Loucy (cell line): ENCODE measurements around the gene KLHDC4.

Source experiments
- H2AFZ ChIP-seq: fragments of 200-600 bp; sonication (generic); 2 replicates; pipeline ENCODE4 v1.6.0; 2016; ENCODE audit warnings: antibody characterized with exemption, mild to moderate bottlenecking, low read length, moderate library complexity
- H3F3A ChIP-seq: fragments of 200-600 bp; 2 replicates; pipeline ENCODE4 v1.6.0; 2016; ENCODE audit warnings: antibody characterized with exemption, low read depth, mild to moderate bottlenecking
- H3K27me3 ChIP-seq: fragments of 200-600 bp; sonication (generic); 2 replicates; pipeline ENCODE4 v1.6.1; 2014; ENCODE audit warnings: low read length, mild to moderate bottlenecking; ENCODE audit not compliant: insufficient read depth, poor library complexity, severe bottlenecking
- H3K36me3 ChIP-seq: fragments of 200-600 bp; sonication (generic); 2 replicates; pipeline ENCODE4 v1.6.1; 2016; ENCODE audit warnings: low read length; ENCODE audit not compliant: insufficient read depth
- H3K4me1 ChIP-seq: fragments of 200-600 bp; sonication (generic); 2 replicates; pipeline ENCODE4 v1.5.1; 2014; ENCODE audit warnings: low read length, mild to moderate bottlenecking; ENCODE audit not compliant: insufficient read depth, poor library complexity, severe bottlenecking
- H3K4me2 ChIP-seq: fragments of 200-600 bp; sonication (generic); 2 replicates; pipeline ENCODE4 v1.6.0; 2014; ENCODE audit warnings: antibody characterized with exemption, low read length, low read depth, mild to moderate bottlenecking; ENCODE audit not compliant: poor library complexity, severe bottlenecking
- H3K4me3 ChIP-seq: fragments of 200-600 bp; sonication (generic); 2 replicates; pipeline ENCODE4 v1.5.1; 2014; ENCODE audit warnings: low read length, mild to moderate bottlenecking, mixed read lengths; ENCODE audit not compliant: poor library complexity, severe bottlenecking
- H3K79me2 ChIP-seq: fragments of 200-600 bp; sonication (generic); 2 replicates; pipeline ENCODE4 v1.6.1; 2014; ENCODE audit warnings: low read length; ENCODE audit not compliant: insufficient read depth
- H3K9ac ChIP-seq: fragments of 200-600 bp; sonication (generic); 2 replicates; pipeline ENCODE4 v1.6.0; 2014; ENCODE audit warnings: mild to moderate bottlenecking, low read depth, low read length, moderate library complexity; ENCODE audit not compliant: poor library complexity, severe bottlenecking
- H3K9me2 ChIP-seq: fragments of 200-600 bp; sonication (generic); replicated peaks from 2 replicates; pipeline ENCODE4 v1.6.1; 2016; ENCODE audit warnings: low read depth, low read length, mixed read lengths
- H3K9me3 ChIP-seq: fragments of 200-600 bp; sonication (generic); 2 replicates; pipeline ENCODE4 v1.6.1; 2014; ENCODE audit warnings: mild to moderate bottlenecking, antibody characterized with exemption, low read length, low read depth; ENCODE audit not compliant: insufficient read depth
- H4K20me1 ChIP-seq: fragments of 200-600 bp; sonication (generic); 2 replicates; pipeline ENCODE4 v1.6.0; 2014; ENCODE audit warnings: antibody characterized with exemption, low read length, mild to moderate bottlenecking; ENCODE audit not compliant: insufficient read depth, poor library complexity, severe bottlenecking
- CTCF ChIP-seq: fragments of 200-600 bp; sonication (generic); conservative IDR thresholded peaks from 2 replicates; pipeline ENCODE4 v1.5.1; 2014; ENCODE audit warnings: mild to moderate bottlenecking, antibody characterized with exemption, low read length
- EZH2phosphoT487 ChIP-seq: fragments of 200-600 bp; IDR thresholded peaks from 2 replicates; pipeline ENCODE4 v1.6.1; 2018; ENCODE audit warnings: antibody characterized with exemption, mild to moderate bottlenecking, moderate library complexity, borderline replicate concordance

Gene KLHDC4

DNA sequence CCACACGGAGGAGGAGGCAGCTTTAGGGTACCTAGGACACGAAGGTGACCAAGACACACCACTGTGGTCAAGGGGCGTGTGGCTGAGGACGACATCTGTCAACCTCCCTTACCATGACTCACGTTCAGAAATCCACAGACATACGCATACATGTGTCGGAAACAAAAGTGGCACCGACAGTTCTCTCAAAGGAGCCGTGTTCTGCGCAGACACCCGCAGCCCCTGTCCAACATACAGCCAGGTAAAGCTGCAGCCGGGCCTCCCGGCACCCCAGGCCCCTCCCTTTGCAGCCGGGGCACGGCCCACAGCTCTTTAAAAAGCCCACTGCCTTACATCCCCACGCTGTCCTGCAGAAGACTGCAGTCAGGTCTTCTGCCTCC, 40.5 kb upstream of the KLHDC4 start:
- no peak overlapping the region for H3K9ac ChIP-seq
- H3K79me2 ChIP-seq, result no peaks in the 10 kb centered on the region

GRCh38 chr16:87803385-87803784, 37.6 kb upstream of the KLHDC4 start:
- no peak overlapping the region for H3K9ac ChIP-seq
- H2AFZ ChIP-seq, result no peak overlapping the region
- H3F3A ChIP-seq, result no peaks in the 10 kb centered on the region
- peaks cover 8% of the 10 kb centered on the region for H3K4me1 ChIP-seq
- no peak overlapping the region for H3K4me3 ChIP-seq
- H3K9me3 ChIP-seq, result no peaks in the 10 kb centered on the region
- no peaks in the 10 kb centered on the region for H4K20me1 ChIP-seq
- H3K36me3 ChIP-seq, result no peaks in the 10 kb centered on the region
- no peaks in the 10 kb centered on the region for H3K79me2 ChIP-seq
- no peak for TF ChIP-seq CTCF
- no peak for TF ChIP-seq EZH2phosphoT487
- H3K4me2 ChIP-seq, result no peak overlapping the region
- H3K27me3 ChIP-seq, result no peaks in the 10 kb centered on the region
- H3K9me2 ChIP-seq, result no peaks in the 10 kb centered on the region

More for the DNA sequence above, 40.5 kb upstream of the KLHDC4 start:
- no peak overlapping the region for H2AFZ ChIP-seq
- H3F3A ChIP-seq, result no peaks in the 10 kb centered on the region
- H3K9me3 ChIP-seq, result no peaks in the 10 kb centered on the region
- H3K27me3 ChIP-seq, result no peaks in the 10 kb centered on the region
- H4K20me1 ChIP-seq, result no peaks in the 10 kb centered on the region
- peaks cover 10% of the 10 kb centered on the region for H3K4me1 ChIP-seq
- TF ChIP-seq CTCF (no peak), EZH2phosphoT487 (no peak)
- H3K4me2 ChIP-seq, result no peak overlapping the region
- H3K4me3 ChIP-seq, result no peak overlapping the region
- H3K9me2 ChIP-seq, result no peaks in the 10 kb centered on the region
- H3K36me3 ChIP-seq, result no peaks in the 10 kb centered on the region

GRCh38 chr16:87802670-87803069, 36.9 kb upstream of the KLHDC4 start:
- Histone ChIP-seq H3K4me1 (peaks cover 8% of the 10 kb centered on the region), H3K9ac (no peak overlapping the region), H3K79me2 (no peaks in the 10 kb centered on the region), H3K27me3 (no peaks in the 10 kb centered on the region), H2AFZ (no peak overlapping the region), H4K20me1 (no peaks in the 10 kb centered on the region), H3K9me2 (no peaks in the 10 kb centered on the region), H3K36me3 (no peaks in the 10 kb centered on the region), H3K4me2 (no peak overlapping the region), H3F3A (no peaks in the 10 kb centered on the region), H3K9me3 (no peaks in the 10 kb centered on the region), H3K4me3 (no peak overlapping the region)
- TF ChIP-seq CTCF (no peak), EZH2phosphoT487 (no peak)
